Thymus (tissue), 11 donors: Measurements from ENCODE around the gene RAP1GAP. TPM values are rescaled to one million over a fixed set of nuclear protein-coding genes. Genes with fewer than 3 reads are reported as not detected.
A peak's percentile ranks its signal among the peaks of the same experiment; 100 is the strongest.

Source experiments
- DNase-seq, 9 donors: peaks; one replicate each; pipeline ENCODE4 v3.0.0-alpha.2; 2013; ENCODE audit warnings: low spot score in 9 of 9, low read depth in 6 of 9, missing footprints in 1 of 9
- H3K27ac ChIP-seq, 2 donors: one replicate each; pipeline ENCODE4 v1.5.1; 2013; ENCODE audit warnings: control low read depth in 1 of 2, low read depth in 1 of 2, low read length in 1 of 2, mild to moderate bottlenecking in 1 of 2, moderate library complexity in 1 of 2
- H3K27me3 ChIP-seq, 2 donors: one replicate each; pipeline ENCODE4 v1.5.1; 2013; ENCODE audit warnings: low read length in 1 of 2; ENCODE audit not compliant: control insufficient read depth in 2 of 2, insufficient read depth in 1 of 2
- H3K36me3 ChIP-seq, 2 donors: one replicate each; pipeline ENCODE4 v1.5.1; 2013; ENCODE audit warnings: low read length in 1 of 2, mild to moderate bottlenecking in 1 of 2, moderate library complexity in 1 of 2; ENCODE audit not compliant: control insufficient read depth in 2 of 2, insufficient read depth in 2 of 2
- H3K4me1 ChIP-seq, 2 donors: one replicate each; pipeline ENCODE4 v1.5.1; 2013; ENCODE audit warnings: low read length in 2 of 2; ENCODE audit not compliant: control insufficient read depth in 2 of 2, insufficient read depth in 2 of 2
- H3K4me3 ChIP-seq, 2 donors: one replicate each; pipeline ENCODE4 v1.5.1; 2013; ENCODE audit warnings: low read length in 2 of 2, control low read depth in 1 of 2, mild to moderate bottlenecking in 1 of 2
- H3K9me3 ChIP-seq, 2 donors: one replicate each; pipeline ENCODE4 v1.5.1; 2013; ENCODE audit warnings: low read length in 1 of 2, mild to moderate bottlenecking in 1 of 2; ENCODE audit not compliant: control insufficient read depth in 2 of 2, insufficient read depth in 1 of 2
- WGBS: extraction: QIAGEN DNeasy Blood & Tissue Kit; methylation state at CpG from one replicate; pipeline ENCODE4 v1.1.7; 2013; 5-methylcytosine and 5-hydroxymethylcytosine counted together
- polyA plus RNA-seq: library from polyadenylated mRNA; stranded (reverse); fragments of 200-250 nt; gene quantifications from one replicate; pipeline ENCODE4 v1.2.3, GENCODE V29; 2013
- total RNA-seq: library from RNA; stranded (reverse); fragments of 120-200 nt; gene quantifications from one replicate; pipeline ENCODE4 v1.2.4, GENCODE V29; 2013
- donor health status: healthy.

Gene RAP1GAP
- total and polyA plus RNA-seq, 2 donors: 1.6 to 3.5 TPM

GRCh38 chr1:21563971-21564370 lies 105.2 kb downstream of the RAP1GAP start:
- Histone ChIP-seq H3K9me3 (no peaks in the 10 kb centered on the region), H3K27me3 (no peaks in the 10 kb centered on the region), H3K27ac (no peak overlapping the region), H3K4me3 (no peak overlapping the region), H3K36me3 (no peaks in the 10 kb centered on the region), H3K4me1 (no peaks in the 10 kb centered on the region)
- WGBS: 96% methylated on average over 17 of the region's 17 CpGs
- DNase-seq: no peak

GRCh38 chr1:21562896-21563295 lies 106.3 kb downstream of the RAP1GAP start:
- WGBS: 94% methylated on average over 15 of the region's 15 CpGs
- Histone ChIP-seq H3K27me3 (peaks cover 0 to 2% of the 10 kb centered on the region in 2 donors), H3K4me1 (no peaks in the 10 kb centered on the region), H3K9me3 (no peaks in the 10 kb centered on the region), H3K27ac (no peak overlapping the region), H3K4me3 (no peak overlapping the region), H3K36me3 (no peaks in the 10 kb centered on the region)
- no peak for DNase-seq

- H3K27me3 ChIP-seq: peaks cover 0 to 2% of the 10 kb centered on the region in 2 donors
- no peaks in the 10 kb centered on the region for H3K4me1 ChIP-seq
- DNase-seq: no peak
- no peak overlapping the region for H3K27ac ChIP-seq
- no peaks in the 10 kb centered on the region for H3K36me3 ChIP-seq
- 93% methylated on average over 12 of the region's 12 CpGs for WGBS
- no peak overlapping the region for H3K4me3 ChIP-seq
- no peaks in the 10 kb centered on the region for H3K9me3 ChIP-seq
Measured at GRCh38 chr1:21560916-21561638, 108.1 kb downstream of the RAP1GAP start.

GRCh38 chr1:21559788-21560567 lies 109.2 kb downstream of the RAP1GAP start:
- no peaks in the 10 kb centered on the region for H3K36me3 ChIP-seq

GRCh38 chr1:21553116-21553926 lies 115.8 kb downstream of the RAP1GAP start:
- H3K27ac ChIP-seq: no peak overlapping the region
- DNase-seq: peak in 1 of 9 donors; percentile 2
- WGBS: 30% methylated on average over 8 of the region's 8 CpGs
- no peaks in the 10 kb centered on the region for H3K9me3 ChIP-seq
- H3K4me3 ChIP-seq: no peak overlapping the region
- H3K4me1 ChIP-seq: no peaks in the 10 kb centered on the region
- H3K27me3 ChIP-seq: peaks cover 0 to 8% of the 10 kb centered on the region in 2 donors
- no peaks in the 10 kb centered on the region for H3K36me3 ChIP-seq

More at GRCh38 chr1:21559788-21560567, 109.2 kb downstream of the RAP1GAP start:
- H3K9me3 ChIP-seq: no peaks in the 10 kb centered on the region
- WGBS: 94% methylated on average over 5 of the region's 5 CpGs
- DNase-seq: no peak
- no peaks in the 10 kb centered on the region for H3K4me1 ChIP-seq
- H3K4me3 ChIP-seq: no peak overlapping the region
- peaks cover 0 to 2% of the 10 kb centered on the region in 2 donors for H3K27me3 ChIP-seq
- no peak overlapping the region for H3K27ac ChIP-seq

GRCh38 chr1:21552715-21553114 lies 116.4 kb downstream of the RAP1GAP start:
- Histone ChIP-seq H3K9me3 (no peaks in the 10 kb centered on the region), H3K27me3 (peaks cover 0 to 8% of the 10 kb centered on the region in 2 donors), H3K36me3 (no peaks in the 10 kb centered on the region), H3K4me3 (no peak overlapping the region), H3K4me1 (no peaks in the 10 kb centered on the region), H3K27ac (no peak overlapping the region)
- WGBS: 7% methylated on average over 1 of the region's 1 CpG
- no peak for DNase-seq

- Histone ChIP-seq H3K9me3 (no peaks in the 10 kb centered on the region), H3K4me1 (no peaks in the 10 kb centered on the region), H3K36me3 (no peaks in the 10 kb centered on the region), H3K4me3 (no peak overlapping the region), H3K27ac (no peak overlapping the region), H3K27me3 (peaks cover 0 to 8% of the 10 kb centered on the region in 2 donors)
- no peak for DNase-seq
- WGBS: 87% methylated on average over 12 of the region's 12 CpGs
Measured at GRCh38 chr1:21550866-21551475, 118.2 kb downstream of the RAP1GAP start.

GRCh38 chr1:21550097-21550496 lies 119.1 kb downstream of the RAP1GAP start:
- no peaks in the 10 kb centered on the region for H3K4me1 ChIP-seq
- H3K4me3 ChIP-seq: no peak overlapping the region
- H3K9me3 ChIP-seq: no peaks in the 10 kb centered on the region
- WGBS: 14% methylated on average over 5 of the region's 5 CpGs
- H3K27me3 ChIP-seq: peaks cover 0 to 8% of the 10 kb centered on the region in 2 donors
- no peak overlapping the region for H3K27ac ChIP-seq
- H3K36me3 ChIP-seq: no peaks in the 10 kb centered on the region
- no peak for DNase-seq
